NCI-H446 (cell line): Measurements from ENCODE around the gene CACNA1B.
"Not testable (repeated sequence)": the region's sequence is repeated elsewhere in the genome, so short reads cannot be mapped to it uniquely, and the experiment has no call there.

ENCODE experiments used
- DNase-seq, 2 experiments: peaks; one replicate each; lab custom pipeline; 2025; lab: John Stamatoyannopoulos, UW

Gene CACNA1B

DNA sequence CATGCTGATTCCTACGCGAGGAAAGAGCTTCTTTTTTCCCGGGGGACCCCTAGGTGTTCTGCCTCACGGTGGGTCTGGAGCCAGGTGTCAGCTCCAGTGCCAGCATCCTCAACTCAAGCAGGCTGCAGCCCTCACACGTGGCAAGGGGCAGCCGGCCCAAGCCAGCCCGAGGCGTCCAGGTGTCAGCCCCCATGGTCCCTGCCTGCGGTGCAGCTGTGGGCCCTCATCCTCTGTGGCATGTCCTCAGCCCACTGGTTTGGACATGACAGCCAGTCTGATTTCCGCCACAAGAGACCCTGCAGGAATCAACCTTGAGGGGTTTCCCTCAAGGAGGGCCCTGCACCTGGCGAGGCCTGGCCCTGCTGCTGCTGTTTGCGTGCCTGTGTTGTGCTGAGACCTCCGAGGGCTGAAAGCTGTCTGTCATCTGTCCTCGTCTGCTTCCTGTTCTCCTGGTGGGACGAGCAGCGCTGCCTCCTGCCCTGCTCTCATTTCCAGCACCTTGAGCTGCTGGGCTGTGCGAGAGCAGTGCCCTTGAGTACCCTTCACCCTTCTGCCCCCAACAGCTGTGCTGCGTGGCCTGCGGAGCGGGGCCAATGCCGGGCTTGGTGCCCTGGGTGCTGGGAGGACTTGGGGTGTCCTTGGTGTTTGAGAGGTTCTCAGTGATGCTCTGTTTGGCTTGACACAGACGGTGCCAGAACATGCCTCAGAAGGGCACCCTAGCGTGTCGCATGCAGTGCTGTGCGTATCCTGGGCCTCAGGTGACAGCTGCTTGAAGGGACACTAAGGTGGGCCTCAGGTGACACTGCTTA lies 137.6 kb downstream of the CACNA1B start:
- DNase-seq = no peak

DNA sequence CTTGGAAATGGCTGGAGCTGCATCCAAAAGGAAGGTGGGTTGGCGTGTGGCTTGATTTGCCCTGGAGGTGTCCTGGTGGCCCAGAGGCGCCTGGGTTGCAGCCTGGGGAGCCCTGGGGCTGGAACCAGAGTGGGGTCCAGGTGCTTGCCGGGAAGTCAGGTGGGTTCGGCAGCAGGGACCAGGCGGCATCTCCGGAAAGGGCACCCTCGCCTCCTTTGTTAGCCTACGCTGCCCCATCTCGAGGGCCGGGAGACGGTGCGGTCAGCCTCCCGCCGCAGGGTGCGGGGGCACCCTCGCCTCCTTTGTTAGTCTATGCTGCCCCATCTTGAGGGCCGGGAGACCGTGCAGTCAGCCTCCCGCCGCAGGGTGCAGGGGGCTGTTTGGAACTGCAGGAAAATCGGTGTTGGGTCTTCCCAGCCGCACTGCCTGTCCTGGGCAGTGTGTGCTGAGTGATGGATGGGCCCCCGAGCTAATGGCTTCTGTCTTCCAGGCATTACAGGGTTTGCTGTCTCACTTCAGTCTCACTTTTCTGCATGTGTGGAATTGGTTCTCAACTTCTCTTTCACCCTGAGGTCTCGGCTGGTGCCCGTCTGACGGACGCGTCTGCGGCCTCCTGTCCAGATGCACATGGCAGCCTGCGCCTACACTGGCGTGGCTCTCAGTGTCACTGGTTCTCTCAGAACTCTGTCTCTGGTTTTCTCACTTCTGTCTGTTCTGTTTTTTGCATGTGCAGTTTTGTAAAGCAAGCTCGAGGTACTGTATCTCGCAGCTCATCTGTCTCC lies 139.0 kb downstream of the CACNA1B start:
- DNase-seq = no peak

DNA sequence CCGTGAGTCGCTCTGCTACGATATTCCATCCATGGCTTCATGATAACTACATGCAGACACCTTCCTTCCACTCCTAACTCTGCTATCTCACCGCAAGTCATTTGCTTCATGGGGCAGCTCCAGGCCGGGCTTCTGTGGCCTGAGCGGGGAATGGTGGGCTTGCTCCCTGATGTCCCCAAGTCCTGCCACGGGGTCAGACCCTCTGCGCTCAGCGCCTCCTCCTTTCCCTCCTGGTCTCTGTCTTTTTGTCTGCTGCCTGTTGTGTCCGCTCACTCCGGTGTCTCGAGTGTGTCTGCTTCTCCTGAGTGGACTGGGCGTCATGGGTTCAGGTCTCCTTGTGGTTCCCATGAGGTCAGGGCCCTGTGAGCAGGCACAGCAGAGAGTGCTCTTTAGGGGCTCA lies 139.6 kb downstream of the CACNA1B start:
- no peak for DNase-seq

DNA sequence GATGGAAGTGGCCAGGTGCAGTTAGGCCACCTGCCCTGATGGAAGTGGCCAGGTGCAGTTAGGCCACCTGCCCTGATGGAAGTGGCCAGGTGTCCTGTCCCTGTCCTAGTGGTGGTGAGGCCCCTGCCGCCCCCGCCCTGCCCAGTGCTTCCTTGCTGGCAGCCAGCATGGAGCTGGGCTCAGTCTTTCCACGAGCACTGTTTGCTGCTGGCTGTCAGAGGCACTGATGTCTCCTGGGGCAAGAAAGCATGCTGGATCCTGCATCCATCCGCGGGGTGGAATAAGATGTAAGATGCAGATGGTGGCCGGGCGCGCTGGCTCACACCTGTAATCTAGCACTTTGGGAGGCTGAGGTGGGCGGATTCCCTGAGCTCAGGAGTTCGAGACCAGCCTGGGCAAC lies 141.9 kb downstream of the CACNA1B start:
- DNase-seq = not testable (repeated sequence)

DNA sequence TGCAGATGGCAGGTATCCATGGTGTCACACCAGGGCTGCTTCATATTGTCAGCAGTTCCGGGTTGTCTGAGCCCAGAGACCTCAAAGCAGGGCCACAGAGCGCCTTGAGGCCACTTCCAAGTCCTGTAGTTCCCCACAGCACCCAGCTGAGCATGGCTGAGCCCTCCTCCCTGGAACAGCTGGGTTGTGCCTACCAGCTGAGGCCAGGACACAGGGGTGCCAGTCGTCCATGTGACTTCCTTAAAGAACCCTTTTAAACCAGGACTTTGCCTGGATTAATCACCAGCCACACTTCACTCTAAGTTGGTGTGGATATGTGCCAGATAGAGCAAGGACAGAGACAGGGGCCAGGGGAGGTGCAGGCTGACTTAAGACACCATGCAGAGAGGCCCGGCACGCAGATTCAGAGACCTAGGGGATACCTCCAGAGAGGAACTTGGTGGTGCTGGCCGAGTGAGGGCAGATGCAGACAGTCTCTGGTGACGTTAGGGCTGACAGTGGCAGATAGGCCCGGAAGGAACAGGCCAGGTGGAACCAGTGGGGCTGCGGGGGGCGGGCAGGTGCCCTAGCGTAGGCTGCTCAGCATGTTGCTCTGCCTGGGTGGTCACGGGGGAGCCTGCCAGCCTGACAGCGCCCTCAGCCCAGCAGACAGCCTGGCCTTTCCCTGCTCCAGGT lies 142.7 kb downstream of the CACNA1B start:
- no peak for DNase-seq

DNA sequence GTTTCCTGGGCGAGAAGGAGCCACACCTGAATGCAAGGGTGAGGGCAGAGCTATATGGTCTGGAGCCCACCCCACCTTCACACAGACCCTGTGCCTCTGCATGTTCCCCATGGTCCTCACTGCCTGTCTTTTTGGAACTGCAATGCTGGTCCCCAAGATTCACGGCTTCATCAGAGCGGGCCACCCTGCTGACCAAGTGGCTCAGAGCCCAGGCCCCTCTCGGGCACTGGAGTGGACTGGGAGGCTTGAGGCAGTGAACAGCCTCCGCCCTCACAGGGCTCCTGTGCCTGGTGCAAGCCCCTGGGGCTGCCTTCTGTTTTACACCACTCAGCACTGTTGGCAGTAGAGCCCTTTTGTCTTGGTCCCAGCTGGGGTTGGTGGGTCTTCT lies 143.2 kb downstream of the CACNA1B start:
- DNase-seq = no peak

DNA sequence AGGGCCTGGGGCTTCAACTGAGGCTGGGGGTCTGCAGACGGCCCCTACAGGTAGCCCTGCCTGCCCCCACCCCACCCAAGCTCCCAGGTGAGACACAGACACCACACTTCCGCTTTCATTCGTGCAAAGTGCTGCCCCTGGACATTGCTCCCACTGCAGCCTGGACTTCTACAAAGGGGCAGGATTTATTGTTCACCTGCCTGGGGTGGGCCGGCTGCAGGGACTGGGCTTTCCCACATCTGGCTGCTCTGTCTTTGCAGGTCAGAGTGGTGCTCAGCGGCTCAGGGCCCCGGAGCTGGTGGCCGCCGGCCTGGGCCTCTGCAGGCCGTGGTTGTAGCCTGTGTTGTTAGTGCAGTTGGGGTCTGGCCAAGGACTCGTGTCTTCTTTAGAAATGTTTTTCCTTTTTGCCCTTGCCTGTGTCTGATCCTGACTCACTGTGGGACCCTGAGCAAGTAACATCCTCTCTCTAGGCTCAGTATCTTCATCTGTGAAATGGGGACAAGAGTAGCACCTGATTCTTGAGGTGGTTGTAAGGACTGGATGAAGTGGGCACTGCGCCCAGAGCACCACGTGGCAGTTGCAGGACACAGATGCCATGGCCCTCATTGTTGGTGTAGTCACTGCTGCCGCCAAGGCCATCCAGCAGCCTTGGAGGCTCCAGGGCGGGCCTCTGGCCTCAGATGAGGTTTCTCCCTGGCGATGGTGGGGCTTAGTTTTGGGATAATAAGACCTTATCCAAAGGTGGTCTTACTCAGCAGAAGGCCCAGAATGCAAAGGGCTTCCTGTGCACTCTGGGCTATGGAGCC lies 143.9 kb downstream of the CACNA1B start:
- no peak for DNase-seq

DNA sequence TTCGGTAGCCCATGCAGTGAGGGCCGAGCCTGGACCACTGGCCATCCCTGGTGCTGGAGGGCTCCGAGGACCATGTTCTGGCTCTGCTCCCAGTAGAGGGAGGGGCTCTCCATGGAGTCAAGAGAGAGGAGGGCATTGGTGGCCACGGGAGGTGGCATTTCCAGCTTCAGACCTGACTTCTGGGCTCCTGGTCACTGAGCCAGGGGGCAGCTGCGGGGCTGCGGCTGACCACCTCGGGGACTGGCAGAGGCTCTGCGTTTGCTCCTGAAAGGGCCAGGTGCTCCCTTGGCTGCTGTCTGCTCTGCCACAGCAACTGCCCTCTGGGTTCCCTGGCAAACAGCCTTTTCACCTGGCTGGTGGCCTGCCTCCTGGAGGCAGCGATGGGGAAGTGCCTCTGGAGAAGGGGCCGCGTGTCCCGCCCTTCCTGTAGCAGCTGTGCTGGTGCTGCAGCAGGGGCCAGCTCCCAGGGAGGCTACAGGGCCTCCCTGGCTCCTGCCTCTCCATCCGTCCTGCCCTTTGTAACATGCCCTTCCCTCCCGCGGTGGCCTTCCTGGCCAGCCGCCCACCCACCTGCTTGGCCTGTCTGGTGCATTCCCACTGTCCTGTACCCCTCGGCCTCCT lies 144.6 kb downstream of the CACNA1B start:
- no peak for DNase-seq

DNA sequence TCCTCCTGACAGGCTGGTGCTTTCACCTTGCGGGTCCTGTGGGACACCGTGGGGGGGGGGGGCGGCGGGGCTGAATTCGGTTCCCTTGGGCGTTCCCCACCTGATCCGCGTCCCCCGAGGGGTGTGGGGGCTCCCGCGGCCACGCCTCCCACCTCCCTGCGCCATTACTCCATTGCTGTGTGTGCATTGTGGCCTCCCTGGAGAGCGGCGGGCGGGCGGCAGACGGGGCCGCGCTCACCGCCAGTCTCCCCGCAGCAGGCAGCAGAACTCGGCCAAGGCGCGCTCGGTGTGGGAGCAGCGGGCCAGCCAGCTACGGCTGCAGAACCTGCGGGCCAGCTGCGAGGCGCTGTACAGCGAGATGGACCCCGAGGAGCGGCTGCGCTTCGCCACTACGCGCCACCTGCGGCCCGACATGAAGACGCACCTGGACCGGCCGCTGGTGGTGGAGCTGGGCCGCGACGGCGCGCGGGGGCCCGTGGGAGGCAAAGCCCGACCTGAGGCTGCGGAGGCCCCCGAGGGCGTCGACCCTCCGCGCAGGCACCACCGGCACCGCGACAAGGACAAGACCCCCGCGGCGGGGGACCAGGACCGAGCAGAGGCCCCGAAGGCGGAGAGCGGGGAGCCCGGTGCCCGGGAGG lies 145.3 kb downstream of the CACNA1B start:
- DNase-seq = no peak

DNA sequence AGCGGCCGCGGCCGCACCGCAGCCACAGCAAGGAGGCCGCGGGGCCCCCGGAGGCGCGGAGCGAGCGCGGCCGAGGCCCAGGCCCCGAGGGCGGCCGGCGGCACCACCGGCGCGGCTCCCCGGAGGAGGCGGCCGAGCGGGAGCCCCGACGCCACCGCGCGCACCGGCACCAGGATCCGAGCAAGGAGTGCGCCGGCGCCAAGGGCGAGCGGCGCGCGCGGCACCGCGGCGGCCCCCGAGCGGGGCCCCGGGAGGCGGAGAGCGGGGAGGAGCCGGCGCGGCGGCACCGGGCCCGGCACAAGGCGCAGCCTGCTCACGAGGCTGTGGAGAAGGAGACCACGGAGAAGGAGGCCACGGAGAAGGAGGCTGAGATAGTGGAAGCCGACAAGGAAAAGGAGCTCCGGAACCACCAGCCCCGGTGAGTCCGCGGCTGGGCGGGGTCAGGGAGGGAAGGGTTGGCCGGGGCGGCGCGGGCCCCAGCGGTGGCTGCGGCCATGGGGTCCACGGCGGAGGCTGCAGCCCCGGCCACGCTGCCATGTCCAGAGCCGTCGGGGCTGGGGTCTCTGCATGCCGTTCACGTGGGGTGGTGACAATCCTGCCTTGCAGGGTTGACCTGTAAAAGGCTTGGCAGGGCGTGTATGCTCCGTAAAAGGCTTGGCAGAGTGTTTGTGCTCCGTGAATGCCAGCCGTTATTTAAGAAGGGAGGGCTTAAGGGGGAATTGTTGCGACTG lies 146.0 kb downstream of the CACNA1B start:
- DNase-seq = no peak

DNA sequence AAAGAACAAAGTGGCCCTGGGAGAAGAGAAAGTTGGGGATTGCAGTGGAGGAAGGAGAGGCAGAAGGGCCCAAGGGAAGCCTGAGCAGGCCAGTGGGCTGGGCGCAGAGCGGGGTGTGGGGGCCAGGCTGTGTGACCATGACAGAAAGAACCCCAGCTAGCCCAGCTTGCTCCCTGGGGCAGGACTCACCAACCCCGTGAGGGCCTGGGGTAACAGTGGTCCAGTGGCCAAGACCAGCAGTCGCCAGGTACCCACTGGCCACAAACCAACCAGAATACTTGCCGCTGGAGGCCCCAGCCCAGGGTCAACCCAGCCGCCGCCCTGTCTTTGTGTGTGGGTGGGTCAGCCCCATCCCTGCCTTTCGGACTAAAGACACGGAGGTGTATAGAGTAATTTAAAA lies 146.5 kb downstream of the CACNA1B start:
- no peak for DNase-seq

DNA sequence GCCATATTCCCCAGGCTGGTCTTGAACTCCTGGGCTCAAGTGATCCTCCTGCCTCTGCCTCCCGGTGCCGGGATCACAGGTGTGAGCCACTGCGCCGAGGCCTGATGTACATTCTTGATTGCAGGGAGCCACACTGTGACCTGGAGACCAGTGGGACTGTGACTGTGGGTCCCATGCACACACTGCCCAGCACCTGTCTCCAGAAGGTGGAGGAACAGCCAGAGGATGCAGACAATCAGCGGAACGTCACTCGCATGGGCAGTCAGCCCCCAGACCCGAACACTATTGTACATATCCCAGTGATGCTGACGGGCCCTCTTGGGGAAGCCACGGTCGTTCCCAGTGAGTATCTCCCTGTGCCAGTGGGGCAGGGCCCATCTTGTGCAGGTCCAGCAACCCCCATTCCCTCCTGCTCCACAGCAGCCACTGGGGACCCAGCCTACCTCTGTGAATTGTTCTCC lies 147.3 kb downstream of the CACNA1B start:
- no peak for DNase-seq

DNA sequence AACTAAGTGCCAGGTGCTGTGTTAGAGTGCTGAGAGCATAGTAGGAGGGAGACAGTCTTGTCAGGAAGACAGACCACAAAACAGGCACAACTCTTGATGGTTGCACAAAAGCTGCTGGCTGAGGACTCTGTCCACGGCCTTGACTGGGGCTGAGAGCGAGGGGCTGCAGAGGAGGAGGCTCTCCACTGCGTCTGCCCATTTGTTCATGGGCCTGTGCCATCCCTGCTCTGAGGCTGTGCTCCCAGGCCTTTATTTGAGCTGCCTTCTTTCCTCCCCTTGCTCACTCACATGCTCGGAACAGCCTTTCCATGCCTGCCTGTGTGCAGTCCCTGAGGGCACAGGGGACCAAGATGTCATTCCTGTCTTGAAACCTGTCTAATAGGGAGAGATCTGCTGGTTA lies 147.8 kb downstream of the CACNA1B start:
- no peak for DNase-seq

DNA sequence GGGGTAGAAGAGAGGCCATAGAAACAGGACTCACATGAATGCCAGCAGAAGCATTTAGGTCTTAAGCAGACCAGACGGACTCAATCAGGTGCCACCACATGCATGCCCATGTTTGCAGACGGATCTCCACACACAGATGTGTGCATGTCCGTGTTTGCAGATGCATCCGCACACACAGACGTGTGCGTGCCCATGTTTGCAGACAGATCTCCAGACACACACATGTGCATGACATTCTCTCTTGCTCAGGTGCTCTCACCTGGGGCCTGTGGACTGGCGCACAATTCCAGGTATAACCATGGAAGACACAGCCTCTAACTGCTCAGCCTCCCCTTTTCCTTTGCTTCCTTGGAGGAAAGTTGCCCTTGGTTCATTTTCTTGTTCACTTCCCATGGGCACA lies 148.3 kb downstream of the CACNA1B start:
- DNase-seq = no peak

DNA sequence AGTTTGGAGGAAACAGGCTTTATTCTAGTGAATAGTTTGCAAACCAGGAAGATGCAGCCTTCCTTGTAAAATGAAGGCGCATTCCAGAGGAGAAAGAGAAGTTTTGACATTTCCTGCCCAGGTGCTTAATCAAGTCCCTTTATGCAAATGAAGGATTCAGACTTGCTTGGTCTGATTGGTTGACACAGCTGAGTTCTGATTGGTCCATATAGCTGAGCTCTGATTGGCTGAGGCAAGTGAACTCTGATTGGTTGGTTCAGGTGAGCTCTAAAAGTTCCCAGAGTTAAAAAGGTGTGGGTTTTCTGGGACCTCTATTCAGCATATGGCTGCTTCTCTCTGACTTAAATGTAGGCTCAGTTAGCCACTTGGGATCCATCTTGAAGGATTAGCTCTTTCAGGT lies 151.0 kb downstream of the CACNA1B start:
- DNase-seq = no peak

DNA sequence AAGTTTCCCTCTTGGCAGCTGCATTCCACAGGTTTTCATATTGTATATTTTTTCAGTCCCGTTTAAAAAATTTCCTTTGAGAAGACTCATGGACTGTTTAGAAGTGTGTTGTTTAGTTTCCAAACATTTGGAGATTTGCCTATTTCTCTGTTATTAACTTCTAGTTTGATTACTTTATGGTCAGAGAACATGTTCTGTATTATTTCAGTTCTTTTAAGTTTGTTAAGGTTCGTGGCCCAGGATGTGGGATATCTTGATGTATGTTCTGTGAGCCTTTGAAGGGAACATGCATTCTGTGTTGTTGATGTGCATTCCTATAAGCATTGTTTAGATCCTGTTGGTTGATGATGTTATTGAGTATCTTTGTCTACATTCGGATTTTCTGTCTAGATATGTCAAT lies 153.6 kb downstream of the CACNA1B start:
- DNase-seq = no peak

DNA sequence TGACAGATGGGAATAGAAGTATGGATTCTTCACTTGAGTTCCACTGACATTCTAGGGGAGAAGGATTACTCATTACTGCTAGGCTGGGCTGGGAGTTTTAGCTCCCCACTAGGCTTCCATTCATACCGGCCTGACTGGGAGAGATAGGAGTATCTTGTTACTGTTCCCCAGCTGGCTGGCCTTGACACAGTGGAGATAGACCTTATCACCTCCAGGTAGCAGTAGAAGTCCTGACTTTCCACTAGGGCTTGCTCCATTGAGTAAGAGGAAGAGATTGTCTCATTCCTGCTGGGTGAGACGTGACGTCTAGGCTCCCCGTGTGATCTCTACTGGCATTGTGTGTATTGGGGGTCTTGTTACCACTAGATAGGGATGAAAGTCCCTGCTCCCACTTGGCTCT lies 156.4 kb downstream of the CACNA1B start:
- DNase-seq = no peak

DNA sequence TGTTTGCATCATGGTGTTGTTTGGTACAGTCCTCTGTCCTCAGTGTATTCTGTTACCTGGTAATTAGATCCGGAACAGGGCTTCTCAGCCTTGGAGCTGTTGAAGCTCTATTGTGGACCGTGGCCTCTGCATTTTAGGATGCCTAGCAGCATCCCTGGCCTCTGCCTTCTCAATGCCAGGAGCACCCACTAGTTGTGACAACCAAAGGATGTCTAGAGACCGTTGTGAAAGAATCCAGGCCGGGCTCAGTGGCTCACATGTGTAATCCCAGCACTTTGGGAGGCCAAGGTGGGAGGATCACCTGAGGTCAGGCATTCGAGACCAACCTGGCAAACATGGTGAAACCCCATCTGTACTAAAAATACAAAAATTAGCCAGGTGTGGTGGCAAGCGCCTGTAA lies 159.6 kb downstream of the CACNA1B start:
- no peak for DNase-seq

DNA sequence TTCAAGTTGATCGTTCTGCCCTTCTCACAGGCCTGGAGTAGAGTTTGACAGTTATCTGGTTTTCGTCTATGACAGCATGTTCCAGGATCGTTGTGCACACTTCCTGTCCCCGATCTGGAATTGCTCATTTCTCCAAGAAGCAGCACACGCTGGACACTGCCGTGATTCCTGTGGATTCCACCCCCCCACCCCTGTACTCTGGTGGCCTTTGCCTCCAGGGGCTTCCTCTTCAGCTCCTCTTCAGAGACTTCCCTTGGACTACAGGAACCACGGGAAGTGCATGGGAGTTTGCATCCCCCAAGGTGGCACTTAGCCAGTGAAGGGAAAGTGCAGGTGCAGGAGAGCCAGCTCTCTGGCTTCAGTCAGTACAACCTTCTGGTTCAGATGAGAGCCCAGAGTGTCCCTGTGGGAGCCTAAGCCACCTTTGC lies 160.7 kb downstream of the CACNA1B start:
- no peak for DNase-seq
